HG02970 (cell line): ENCODE results near the gene UBR1.
"Not testable (repeated sequence)": the region's sequence is repeated elsewhere in the genome, so short reads cannot be mapped to it uniquely, and the experiment has no call there.

ENCODE experiments used
- ATAC-seq: cut with Tn5 transposase; IDR thresholded peaks from one replicate; pipeline ENCODE4 v1.9.1; 2021; ENCODE audit warnings: mild to moderate bottlenecking, moderate library complexity, moderate number of reproducible peaks; ENCODE audit not compliant: unreplicated experiment, low FRiP score

Gene UBR1

GRCh38 chr15:43070249-43070648 lies 35.6 kb downstream of the UBR1 start:
- ATAC-seq, result no peak

GRCh38 chr15:43067717-43068461 lies 37.9 kb downstream of the UBR1 start:
- no peak for ATAC-seq

- no peak for ATAC-seq
These were observed 49.1 kb downstream of the UBR1 start for GRCh38 chr15:43056696-43057095.

- ATAC-seq, result no peak
These were observed 53.0 kb downstream of the UBR1 start for GRCh38 chr15:43052860-43053259.

DNA sequence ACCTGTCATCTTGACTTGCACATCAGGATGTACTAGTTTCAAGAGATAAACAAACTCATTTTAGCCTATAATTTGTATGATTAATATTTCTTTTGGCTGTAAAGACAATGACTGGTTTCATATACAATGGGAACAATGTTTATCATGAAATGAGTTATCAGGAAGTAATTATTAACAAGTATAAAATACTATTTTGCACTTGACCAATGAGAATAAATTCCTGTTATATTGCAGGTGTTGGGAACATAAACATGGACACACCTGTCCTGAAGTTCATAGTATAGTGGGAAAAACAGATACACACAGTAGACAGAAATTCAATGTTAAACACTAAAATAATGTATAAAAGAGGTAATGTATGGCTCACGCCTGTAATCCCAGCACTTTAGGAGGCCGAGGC lies 56.9 kb downstream of the UBR1 start:
- ATAC-seq, result no peak

DNA sequence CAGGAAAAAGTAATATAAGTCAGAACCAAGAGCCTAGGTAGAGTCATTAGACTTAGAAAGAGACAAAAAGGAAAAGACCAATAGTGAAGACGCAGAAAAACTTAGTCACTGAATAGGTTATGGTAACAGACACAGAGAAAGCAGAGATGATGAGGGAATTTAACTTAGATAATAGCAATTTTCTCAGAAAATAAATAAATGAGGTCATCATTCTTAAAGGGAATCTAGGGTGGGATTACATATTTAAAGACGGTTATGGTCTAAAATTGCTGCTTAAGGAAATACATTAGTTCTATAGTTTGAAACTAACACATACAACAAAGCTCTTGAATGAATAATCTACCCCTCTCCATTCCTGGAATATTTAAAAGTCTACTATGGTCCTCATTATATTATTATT lies 59.4 kb downstream of the UBR1 start:
- no peak for ATAC-seq

GRCh38 chr15:43042885-43043284 lies 63.0 kb downstream of the UBR1 start:
- ATAC-seq, result no peak

DNA sequence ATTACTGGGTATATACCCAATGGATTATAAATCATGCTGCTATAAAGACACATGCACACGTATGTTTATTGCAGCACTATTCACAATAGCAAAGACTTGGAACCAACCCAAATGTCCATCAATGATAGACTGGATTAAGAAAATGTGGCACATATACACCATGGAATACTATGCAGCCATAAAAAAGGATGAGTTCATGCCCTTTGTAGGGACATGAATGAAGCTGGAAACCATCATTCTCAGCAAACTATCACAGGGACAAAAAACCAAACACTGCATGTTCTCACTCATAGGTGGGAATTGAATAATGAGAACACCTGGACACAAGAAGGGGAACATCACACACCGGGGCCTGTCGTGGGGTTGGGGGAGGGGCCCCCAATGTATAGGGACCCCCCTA lies 64.8 kb downstream of the UBR1 start:
- not testable (repeated sequence) for ATAC-seq

- ATAC-seq, result not testable (repeated sequence)
These were observed 70.6 kb downstream of the UBR1 start for GRCh38 chr15:43035240-43035639.

GRCh38 chr15:43029476-43029875 lies 76.4 kb downstream of the UBR1 start:
- no peak for ATAC-seq

DNA sequence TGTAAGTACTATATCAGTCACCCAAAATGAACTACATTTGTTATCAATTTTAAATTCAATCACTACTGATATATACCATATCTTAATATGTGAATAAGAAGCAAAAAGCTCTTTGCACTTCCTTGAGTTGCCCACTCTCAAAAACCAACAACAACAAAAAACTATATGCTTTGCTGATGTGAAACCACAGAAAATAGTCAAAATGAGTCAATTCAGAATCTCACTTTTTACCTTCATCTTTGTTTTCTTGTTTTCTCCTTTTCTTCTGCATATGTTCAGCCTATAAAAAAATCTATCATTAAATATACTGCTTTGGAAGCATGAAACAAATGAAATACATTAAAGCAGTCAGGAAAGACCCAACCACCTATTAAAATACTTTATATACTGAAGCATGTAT lies 80.7 kb downstream of the UBR1 start:
- ATAC-seq, result no peak

GRCh38 chr15:43014671-43015070 lies 91.2 kb downstream of the UBR1 start:
- ATAC-seq, result not testable (repeated sequence)

DNA sequence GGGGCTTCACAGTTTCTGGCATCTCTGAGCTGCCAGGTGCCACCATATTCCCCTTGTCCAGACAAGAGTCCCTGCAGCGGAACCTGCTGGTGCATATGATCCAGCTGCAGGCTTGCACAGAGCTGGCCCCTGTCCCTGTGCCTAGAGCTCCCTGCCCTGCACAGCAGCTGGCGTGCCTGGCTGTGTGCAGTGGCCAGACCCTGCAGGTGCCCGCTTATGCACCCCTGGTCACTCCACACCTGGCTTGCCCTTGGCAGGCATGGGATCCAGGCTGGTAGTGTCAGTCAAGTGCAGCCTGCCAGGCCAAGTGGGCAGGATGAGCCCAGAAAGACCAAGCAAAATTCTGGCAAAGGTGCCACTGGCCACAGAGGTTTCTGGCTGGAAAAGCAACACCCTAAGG lies 96.6 kb downstream of the UBR1 start:
- no peak for ATAC-seq

- ATAC-seq, result no peak
These were observed 97.7 kb downstream of the UBR1 start for GRCh38 chr15:43008150-43008549.

DNA sequence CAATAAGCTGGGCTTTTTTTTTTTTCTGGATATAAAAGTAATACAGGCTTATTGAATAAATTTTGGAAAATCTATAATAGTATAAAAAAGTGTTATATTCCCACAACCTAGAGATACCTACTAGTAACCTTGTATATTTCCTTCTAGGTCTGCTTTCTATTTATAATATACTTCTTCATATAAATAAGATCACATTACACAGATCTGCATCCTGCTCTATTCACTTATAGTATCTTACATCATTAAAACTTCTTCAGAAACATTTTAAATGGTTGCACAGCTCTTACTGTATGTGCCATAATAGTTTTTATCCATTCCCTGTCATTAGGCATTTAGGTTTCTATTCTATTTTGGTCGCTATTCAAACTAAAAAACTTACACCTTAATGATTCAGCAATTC lies 98.3 kb downstream of the UBR1 start:
- ATAC-seq, result no peak

GRCh38 chr15:43006991-43007390 lies 98.8 kb downstream of the UBR1 start:
- no peak for ATAC-seq

GRCh38 chr15:43004886-43005595 lies 100.8 kb downstream of the UBR1 start:
- ATAC-seq, result not testable (repeated sequence)

- no peak for ATAC-seq
These were observed 106.5 kb downstream of the UBR1 start for GRCh38 chr15:42999201-42999779.

- ATAC-seq, result no peak
These were observed 109.0 kb downstream of the UBR1 start for GRCh38 chr15:42996871-42997270.

- no peak for ATAC-seq
These were observed 111.3 kb downstream of the UBR1 start for GRCh38 chr15:42994546-42994945.

DNA sequence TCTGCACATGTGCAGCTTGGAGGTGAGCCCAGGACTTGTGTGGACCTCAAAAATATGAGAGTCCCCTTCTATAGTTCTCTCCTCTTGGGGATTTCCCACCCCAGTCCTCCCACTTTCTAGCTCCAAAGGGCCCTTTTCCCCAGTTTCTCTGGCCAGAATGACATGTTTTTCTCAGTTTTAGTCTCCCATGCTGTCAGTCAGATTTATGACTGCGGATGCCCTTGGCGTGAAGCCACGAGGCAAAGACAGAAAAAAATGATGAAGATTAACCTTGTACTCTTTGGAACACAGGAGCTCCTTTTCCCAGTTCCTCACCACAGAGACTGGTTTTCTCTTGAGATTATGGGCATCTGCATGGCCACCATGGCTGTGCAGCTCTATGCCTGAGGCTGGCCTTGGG lies 113.2 kb downstream of the UBR1 start:
- no peak for ATAC-seq
